Esophagus (tissue), 2 donors: ENCODE data around the gene UVSSA. TPM values are rescaled to one million over a fixed set of nuclear protein-coding genes. Genes with fewer than 3 reads are reported as not detected.
"Not testable (repeated sequence)": the region's sequence is repeated elsewhere in the genome, so short reads cannot be mapped to it uniquely, and the experiment has no call there.

Experiments
- H3K27ac ChIP-seq, 2 donors: one replicate each; pipeline ENCODE4 v1.5.1; 2013; ENCODE audit warnings: low read depth in 2 of 2, mild to moderate bottlenecking in 2 of 2, inconsistent platforms in 1 of 2, low read length in 1 of 2, moderate library complexity in 1 of 2
- H3K27me3 ChIP-seq, 2 donors: one replicate each; pipeline ENCODE4 v1.6.1; 2013; ENCODE audit warnings: low read length in 2 of 2, control low read depth in 1 of 2, mild to moderate bottlenecking in 1 of 2; ENCODE audit not compliant: insufficient read depth in 2 of 2, control insufficient read depth in 1 of 2
- H3K36me3 ChIP-seq, 2 donors: one replicate each; pipeline ENCODE4 v1.6.1; 2013; ENCODE audit warnings: low read length in 1 of 2; ENCODE audit not compliant: control insufficient read depth in 2 of 2, insufficient read depth in 2 of 2
- H3K4me1 ChIP-seq, 2 donors: one replicate each; pipeline ENCODE4 v1.6.1; 2013; ENCODE audit warnings: low read length in 1 of 2; ENCODE audit not compliant: control insufficient read depth in 2 of 2, insufficient read depth in 2 of 2
- H3K4me3 ChIP-seq, 2 donors: one replicate each; pipeline ENCODE4 v1.5.1; 2013; ENCODE audit warnings: low read length in 2 of 2, mild to moderate bottlenecking in 2 of 2, low read depth in 1 of 2, moderate library complexity in 1 of 2
- H3K9me3 ChIP-seq, 2 donors: one replicate each; pipeline ENCODE4 v1.6.1; 2013; ENCODE audit warnings: mild to moderate bottlenecking in 2 of 2, low read depth in 1 of 2, low read length in 1 of 2, moderate library complexity in 1 of 2; ENCODE audit not compliant: control insufficient read depth in 2 of 2, insufficient read depth in 1 of 2
- WGBS, 2 donors: extraction: QIAGEN DNeasy Blood & Tissue Kit; methylation state at CpG; one replicate each; pipeline ENCODE4 v1.1.7; 2013; 5-methylcytosine and 5-hydroxymethylcytosine counted together
- polyA plus RNA-seq, 2 donors: library from polyadenylated mRNA; stranded (reverse); fragments of 200-250 nt; gene quantifications; one replicate each; pipeline ENCODE4 v1.2.3, GENCODE V29; 2013
- donor health status: healthy with polysubstance abuse.
- donor health status: Bipolar disorder and iron deficiency.

UVSSA gene
- polyA plus RNA-seq, 2 donors = 4.8 to 13.0 TPM

GRCh38 chr4:1384675-1385372 is 37.8 kb downstream of the UVSSA start:
- Histone ChIP-seq H3K27ac (no peak overlapping the region), H3K9me3 (no peaks in the 10 kb centered on the region), H3K4me1 (no peaks in the 10 kb centered on the region), H3K4me3 (no peak overlapping the region), H3K36me3 (peaks cover 0 to 40% of the 10 kb centered on the region in 2 donors), H3K27me3 (no peaks in the 10 kb centered on the region)
- 92 to 94% methylated on average over 16 of the region's 16 CpGs for WGBS, 2 donors

GRCh38 chr4:1385373-1386340 is 38.6 kb downstream of the UVSSA start:
- no peak overlapping the region for H3K4me3 ChIP-seq
- H3K27me3 ChIP-seq = no peaks in the 10 kb centered on the region
- WGBS, 2 donors = 95 to 96% methylated on average over 44 of the region's 44 CpGs
- H3K36me3 ChIP-seq = peaks cover 0 to 36% of the 10 kb centered on the region in 2 donors
- H3K4me1 ChIP-seq = no peaks in the 10 kb centered on the region
- H3K27ac ChIP-seq = no peak overlapping the region
- no peaks in the 10 kb centered on the region for H3K9me3 ChIP-seq

DNA sequence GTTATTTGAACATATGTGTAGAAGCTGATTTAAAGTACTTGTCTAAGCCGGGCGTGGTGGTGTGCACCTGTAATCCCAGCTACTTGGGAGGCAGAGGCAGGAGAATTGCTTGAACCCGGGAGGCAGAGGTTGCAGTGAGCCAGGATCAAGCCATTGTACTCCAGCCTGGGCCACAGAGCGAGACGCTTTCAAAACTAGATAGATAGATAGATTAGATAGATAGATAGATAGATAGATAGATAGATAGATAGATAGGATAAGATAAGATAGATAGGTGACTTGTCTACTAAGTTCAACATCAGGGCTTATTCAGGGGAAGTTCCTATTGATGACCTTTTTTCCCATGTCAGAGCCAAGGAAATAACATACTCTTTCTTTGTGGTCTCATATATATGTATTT is 46.4 kb downstream of the UVSSA start:
- not testable (repeated sequence) for H3K4me3 ChIP-seq, H3K27ac ChIP-seq, H3K4me1 ChIP-seq, H3K27me3 ChIP-seq
- Histone ChIP-seq H3K36me3 (peaks cover 0 to 15% of the 10 kb centered on the region in 2 donors), H3K9me3 (peaks cover 3 to 21% of the 10 kb centered on the region in 2 donors)
- WGBS, 2 donors = 97 to 100% methylated on average over 5 of the region's 5 CpGs

DNA sequence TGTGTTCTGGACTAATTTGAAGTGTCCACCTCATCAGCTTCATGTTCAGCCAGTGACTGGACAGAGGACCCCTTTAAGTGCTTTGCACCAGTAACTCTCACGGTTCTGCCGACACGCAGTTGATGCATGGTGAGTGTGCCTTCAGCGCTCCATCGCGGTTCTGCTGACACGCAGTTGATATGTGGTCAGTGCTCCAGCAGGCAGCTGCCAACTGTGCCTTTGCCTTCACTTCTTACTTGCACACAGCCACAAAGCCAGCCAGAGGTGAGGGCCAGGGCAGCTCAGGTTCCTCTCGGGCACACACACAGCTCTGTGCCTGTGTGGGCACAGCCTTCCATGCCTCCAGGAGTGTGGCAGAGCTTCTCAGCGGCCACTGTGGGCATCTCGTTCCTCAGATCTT is 46.9 kb downstream of the UVSSA start:
- H3K9me3 ChIP-seq = peaks cover 3 to 26% of the 10 kb centered on the region in 2 donors
- no peaks in the 10 kb centered on the region for H3K4me1 ChIP-seq
- no peak overlapping the region for H3K4me3 ChIP-seq
- no peaks in the 10 kb centered on the region for H3K27me3 ChIP-seq
- H3K27ac ChIP-seq = no peak overlapping the region
- H3K36me3 ChIP-seq = peaks cover 0 to 15% of the 10 kb centered on the region in 2 donors
- 97 to 98% methylated on average over 10 of the region's 10 CpGs for WGBS, 2 donors

GRCh38 chr4:1394554-1395388 is 47.8 kb downstream of the UVSSA start:
- 95% methylated on average over 48 to 63 of the region's 63 CpGs for WGBS, 2 donors
- H3K27me3 ChIP-seq, H3K27ac ChIP-seq, H3K4me1 ChIP-seq, H3K4me3 ChIP-seq: not testable (repeated sequence)
- Histone ChIP-seq H3K9me3 (peaks cover 3 to 28% of the 10 kb centered on the region in 2 donors), H3K36me3 (peaks cover 0 to 11% of the 10 kb centered on the region in 2 donors)

- WGBS, 2 donors = 97 to 98% methylated on average over 26 of the region's 26 CpGs
- not testable (repeated sequence) for H3K4me1 ChIP-seq, H3K4me3 ChIP-seq, H3K27me3 ChIP-seq, H3K27ac ChIP-seq
- Histone ChIP-seq H3K9me3 (peaks cover 3 to 28% of the 10 kb centered on the region in 2 donors), H3K36me3 (peaks cover 0 to 11% of the 10 kb centered on the region in 2 donors)
Observed at GRCh38 chr4:1395389-1395820, 48.4 kb downstream of the UVSSA start.

- Histone ChIP-seq H3K4me3 (no peak overlapping the region), H3K4me1 (no peaks in the 10 kb centered on the region), H3K9me3 (peaks cover 3 to 28% of the 10 kb centered on the region in 2 donors), H3K36me3 (peaks cover 0 to 8% of the 10 kb centered on the region in 2 donors), H3K27ac (no peak overlapping the region), H3K27me3 (peaks cover 0 to 6% of the 10 kb centered on the region in 2 donors)
- 88 to 93% methylated on average over 12 to 13 of the region's 13 CpGs for WGBS, 2 donors
Observed at GRCh38 chr4:1395941-1396805, 49.2 kb downstream of the UVSSA start.

DNA sequence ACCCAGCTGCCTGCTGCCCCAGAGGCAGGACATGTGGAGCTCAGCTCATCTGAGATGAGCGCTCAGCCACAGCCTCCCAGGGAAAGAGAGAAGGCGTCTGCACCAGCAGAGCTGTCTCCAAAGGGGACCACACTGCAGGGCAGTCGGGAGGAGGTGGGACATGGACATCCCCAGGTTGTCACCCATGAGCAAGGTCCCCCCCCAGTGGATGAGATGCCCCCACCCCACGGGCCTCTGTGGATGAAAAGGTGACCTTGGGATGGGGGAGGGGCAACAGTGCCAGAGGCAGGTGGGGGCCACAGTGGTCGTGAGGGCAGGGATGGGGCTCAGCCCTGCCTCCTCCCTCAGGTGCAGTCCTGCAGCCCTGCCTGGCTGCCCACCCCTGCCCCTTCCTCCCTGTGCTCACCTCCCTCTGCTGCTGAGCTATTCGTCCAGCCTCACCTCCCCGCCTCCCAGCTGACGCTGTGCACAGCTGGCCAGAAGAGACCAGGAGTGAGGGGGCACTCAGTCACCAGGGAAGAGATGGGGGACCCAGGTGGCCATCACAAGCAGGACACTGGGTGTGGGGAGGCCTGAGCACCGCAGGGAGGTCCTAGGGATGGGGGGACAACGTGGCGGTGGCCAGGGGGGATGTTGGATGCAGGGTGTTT is 49.9 kb downstream of the UVSSA start:
- H3K27me3 ChIP-seq = peaks cover 0 to 12% of the 10 kb centered on the region in 2 donors
- peaks cover 0 to 8% of the 10 kb centered on the region in 2 donors for H3K36me3 ChIP-seq
- peaks cover 3 to 28% of the 10 kb centered on the region in 2 donors for H3K9me3 ChIP-seq
- 96 to 99% methylated on average over 10 to 11 of the region's 11 CpGs for WGBS, 2 donors
- no peaks in the 10 kb centered on the region for H3K4me1 ChIP-seq
- H3K27ac ChIP-seq = no peak overlapping the region
- no peak overlapping the region for H3K4me3 ChIP-seq
